ENCODE measurements around the gene LTBP1. TPM values are rescaled to one million over a fixed set of nuclear protein-coding genes. Genes with fewer than 3 reads are reported as not detected.
A peak's percentile ranks its signal among the peaks of the same experiment; 100 is the strongest.

Gene LTBP1
- total RNA-seq, 2 experiments from 2014 or later, result 0.19 to 0.23 TPM

DNA sequence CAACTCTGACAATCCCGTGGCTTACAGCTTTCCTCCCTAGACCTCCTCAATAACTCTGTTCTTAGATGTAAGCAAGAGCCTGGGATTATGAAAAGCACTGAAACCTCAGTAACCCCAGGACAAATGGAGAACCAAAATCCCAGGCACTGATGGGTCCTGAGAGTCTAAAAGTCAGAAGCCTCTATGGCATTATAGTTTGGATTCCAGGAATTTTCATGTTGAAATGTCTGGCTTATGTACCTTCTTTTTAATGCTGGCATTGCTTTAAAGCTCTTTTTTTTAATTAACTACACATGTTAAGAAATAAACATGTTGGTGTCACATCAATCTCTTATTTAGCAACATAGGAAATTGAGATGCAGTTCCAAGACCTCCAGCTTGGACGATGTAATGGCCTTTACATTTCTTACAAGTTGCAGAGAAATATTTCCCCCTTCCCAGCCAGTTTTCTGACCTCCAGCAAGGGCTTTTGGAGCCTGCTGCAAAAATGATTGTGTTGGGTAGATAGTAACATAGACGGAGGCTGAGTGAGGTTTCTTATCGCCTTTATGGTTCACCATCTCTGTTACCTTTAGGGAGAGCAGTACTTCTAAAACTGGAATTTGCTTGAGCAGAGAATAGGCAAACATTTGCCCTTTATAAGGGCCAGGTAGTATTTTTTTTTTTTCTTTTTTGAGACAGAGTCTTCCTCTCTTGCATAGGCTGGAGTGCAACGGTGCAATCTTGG is 444.9 kb downstream of the LTBP1 start:
- no peaks in the 10 kb centered on the region for H3K4me1 Mint-ChIP-seq
- no peak overlapping the region for H3K27ac Mint-ChIP-seq
- POLR2A ChIA-PET, result no interaction called here
- H3K9me3 Mint-ChIP-seq, result no peaks in the 10 kb centered on the region
- peaks cover 7% of the 10 kb centered on the region for H3K27me3 Mint-ChIP-seq
- no peak overlapping the region for H3K4me3 Mint-ChIP-seq
- ATAC-seq (ENCODE audit: low read depth) (no peak), DNase-seq (no peak)
- H3K36me3 Mint-ChIP-seq, result no peaks in the 10 kb centered on the region

GRCh38 chr2:33392366-33392765 is 445.6 kb downstream of the LTBP1 start:
- POLR2A ChIA-PET, result no interaction called here
- no peak for ATAC-seq (ENCODE audit: low read depth)
- H3K27ac Mint-ChIP-seq, result no peak overlapping the region

DNA sequence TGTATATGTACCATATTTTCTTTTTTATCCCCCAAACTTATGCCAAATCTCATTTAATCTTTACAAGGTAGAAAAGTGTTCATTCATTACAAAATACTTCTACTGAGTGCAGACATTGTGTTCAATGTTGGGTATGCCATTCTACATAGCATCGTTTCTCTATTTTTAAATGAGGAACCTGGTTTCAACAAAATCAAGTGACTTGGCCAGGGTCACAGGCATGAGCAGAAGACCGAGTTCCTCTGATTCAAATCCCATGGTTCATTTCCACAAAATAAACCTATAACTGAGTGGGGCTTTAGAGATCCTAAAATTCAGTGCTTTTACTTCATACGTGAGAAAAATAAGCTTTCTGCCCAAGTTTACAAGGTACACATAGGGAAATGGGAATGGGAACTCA is 448.3 kb downstream of the LTBP1 start:
- no peak for ATAC-seq (ENCODE audit: low read depth)
- Mint-ChIP-seq H3K9me3 (no peaks in the 10 kb centered on the region), H3K4me1 (no peaks in the 10 kb centered on the region), H3K36me3 (no peaks in the 10 kb centered on the region), H3K27ac (no peak overlapping the region), H3K4me3 (no peak overlapping the region), H3K27me3 (peaks cover 2% of the 10 kb centered on the region)
- POLR2A ChIA-PET, result no interaction called here
- no peak for DNase-seq

More at GRCh38 chr2:33392366-33392765, 445.6 kb downstream of the LTBP1 start:
- Mint-ChIP-seq H3K4me3 (no peak overlapping the region), H3K9me3 (no peaks in the 10 kb centered on the region), H3K27me3 (peaks cover 7% of the 10 kb centered on the region), H3K4me1 (no peaks in the 10 kb centered on the region), H3K36me3 (no peaks in the 10 kb centered on the region)
- no peak for DNase-seq

DNA sequence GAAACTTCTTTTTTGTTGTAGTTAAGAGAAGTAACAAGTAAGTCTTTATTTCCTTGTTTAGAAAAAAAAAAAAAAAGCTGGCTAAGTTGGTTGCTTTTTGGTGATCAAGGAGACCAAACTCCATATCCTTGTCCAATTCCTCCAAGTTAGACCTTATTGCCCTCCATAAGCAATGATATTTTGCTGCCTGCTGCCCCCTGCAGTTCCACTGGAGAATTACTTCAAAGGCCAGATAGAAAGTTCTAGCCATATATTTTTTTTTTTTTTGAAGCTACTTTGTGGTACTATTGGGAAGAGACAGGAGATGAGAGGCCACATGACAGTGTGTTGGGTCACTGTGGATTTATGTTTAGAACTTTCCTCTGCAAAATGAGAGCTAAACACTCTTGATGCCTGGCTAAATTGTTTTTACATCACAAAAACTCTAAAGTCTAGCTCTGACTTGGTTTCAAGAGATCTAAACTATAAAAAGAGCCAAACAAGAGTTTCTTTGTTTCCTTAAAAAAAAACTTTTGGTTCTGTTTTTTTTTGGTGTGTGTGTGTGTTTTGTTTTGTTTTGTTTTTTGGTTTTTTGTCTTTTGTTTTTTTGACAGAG is 449.0 kb downstream of the LTBP1 start:
- Mint-ChIP-seq H3K9me3 (no peaks in the 10 kb centered on the region), H3K27ac (no peak overlapping the region), H3K36me3 (no peaks in the 10 kb centered on the region), H3K4me1 (no peaks in the 10 kb centered on the region), H3K4me3 (no peak overlapping the region), H3K27me3 (peaks cover 2% of the 10 kb centered on the region)
- peak; percentile 43 for DNase-seq
- ATAC-seq (ENCODE audit: low read depth), result no peak
- POLR2A ChIA-PET, result no interaction called here

- H3K9me3 Mint-ChIP-seq, result no peaks in the 10 kb centered on the region
- H3K4me3 Mint-ChIP-seq, result no peak overlapping the region
- H3K36me3 Mint-ChIP-seq, result no peaks in the 10 kb centered on the region
- no peak for ATAC-seq (ENCODE audit: low read depth)
- no peaks in the 10 kb centered on the region for H3K4me1 Mint-ChIP-seq
- no peak overlapping the region for H3K27ac Mint-ChIP-seq
- POLR2A ChIA-PET, result no interaction called here
- no peaks in the 10 kb centered on the region for H3K27me3 Mint-ChIP-seq
- DNase-seq, result no peak
Measured at GRCh38 chr2:33404321-33404720, 457.6 kb downstream of the LTBP1 start.

GRCh38 chr2:33406622-33407021 is 459.9 kb downstream of the LTBP1 start:
- POLR2A ChIA-PET, result no interaction called here
- Mint-ChIP-seq H3K4me1 (no peaks in the 10 kb centered on the region), H3K27me3 (no peaks in the 10 kb centered on the region), H3K4me3 (no peak overlapping the region), H3K36me3 (no peaks in the 10 kb centered on the region), H3K27ac (no peak overlapping the region), H3K9me3 (no peaks in the 10 kb centered on the region)
- DNase-seq, result no peak
- ATAC-seq (ENCODE audit: low read depth), result no peak

GRCh38 chr2:33408109-33408508 is 461.4 kb downstream of the LTBP1 start:
- Mint-ChIP-seq H3K4me3 (no peak overlapping the region), H3K27me3 (peaks cover 2% of the 10 kb centered on the region), H3K27ac (no peak overlapping the region), H3K9me3 (no peaks in the 10 kb centered on the region), H3K36me3 (no peaks in the 10 kb centered on the region), H3K4me1 (no peaks in the 10 kb centered on the region)
- POLR2A ChIA-PET, result no interaction called here
- ATAC-seq (ENCODE audit: low read depth) (no peak), DNase-seq (no peak)

- no peak for ATAC-seq (ENCODE audit: low read depth)
- POLR2A ChIA-PET, result no interaction called here
- no peak overlapping the region for H3K27ac Mint-ChIP-seq
Measured at GRCh38 chr2:33409417-33409955, 462.7 kb downstream of the LTBP1 start.

DNA sequence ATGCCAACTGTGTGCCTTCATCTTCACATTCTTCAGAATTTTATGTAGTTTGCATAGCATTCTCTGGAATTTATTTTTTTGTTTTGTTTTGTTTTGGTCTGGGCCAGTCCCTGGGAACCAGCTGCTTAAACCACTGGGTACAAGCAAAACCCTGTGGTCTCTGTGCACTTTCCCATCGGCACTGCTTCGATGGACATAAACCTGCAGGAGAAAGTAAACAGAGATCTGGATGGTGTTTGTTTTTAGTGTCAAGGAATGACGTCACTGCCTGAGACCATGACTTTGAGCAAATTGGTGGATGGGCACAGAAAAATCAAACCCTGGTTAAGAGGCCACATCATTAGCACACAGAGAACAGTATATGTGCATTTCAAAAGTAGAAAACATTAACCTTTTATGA is 465.0 kb downstream of the LTBP1 start:
- POLR2A ChIA-PET, result no interaction called here
- Mint-ChIP-seq H3K9me3 (no peaks in the 10 kb centered on the region), H3K4me1 (no peaks in the 10 kb centered on the region), H3K36me3 (no peaks in the 10 kb centered on the region), H3K4me3 (no peak overlapping the region), H3K27ac (no peak overlapping the region), H3K27me3 (peaks cover 2% of the 10 kb centered on the region)
- ATAC-seq (ENCODE audit: low read depth) (no peak), DNase-seq (no peak)

More at GRCh38 chr2:33409417-33409955, 462.7 kb downstream of the LTBP1 start:
- no peaks in the 10 kb centered on the region for H3K9me3 Mint-ChIP-seq
- H3K36me3 Mint-ChIP-seq, result no peaks in the 10 kb centered on the region
- H3K4me1 Mint-ChIP-seq, result no peaks in the 10 kb centered on the region
- no peak for DNase-seq
- H3K4me3 Mint-ChIP-seq, result no peak overlapping the region
- H3K27me3 Mint-ChIP-seq, result peaks cover 2% of the 10 kb centered on the region

GRCh38 chr2:33412920-33413319 is 466.2 kb downstream of the LTBP1 start:
- H3K4me1 Mint-ChIP-seq, result no peaks in the 10 kb centered on the region
- H3K9me3 Mint-ChIP-seq, result no peaks in the 10 kb centered on the region
- no peak overlapping the region for H3K27ac Mint-ChIP-seq
- DNase-seq, result no peak
- POLR2A ChIA-PET, result no interaction called here
- no peak overlapping the region for H3K4me3 Mint-ChIP-seq
- H3K36me3 Mint-ChIP-seq, result no peaks in the 10 kb centered on the region
- ATAC-seq (ENCODE audit: low read depth), result no peak
- peaks cover 2% of the 10 kb centered on the region for H3K27me3 Mint-ChIP-seq

DNA sequence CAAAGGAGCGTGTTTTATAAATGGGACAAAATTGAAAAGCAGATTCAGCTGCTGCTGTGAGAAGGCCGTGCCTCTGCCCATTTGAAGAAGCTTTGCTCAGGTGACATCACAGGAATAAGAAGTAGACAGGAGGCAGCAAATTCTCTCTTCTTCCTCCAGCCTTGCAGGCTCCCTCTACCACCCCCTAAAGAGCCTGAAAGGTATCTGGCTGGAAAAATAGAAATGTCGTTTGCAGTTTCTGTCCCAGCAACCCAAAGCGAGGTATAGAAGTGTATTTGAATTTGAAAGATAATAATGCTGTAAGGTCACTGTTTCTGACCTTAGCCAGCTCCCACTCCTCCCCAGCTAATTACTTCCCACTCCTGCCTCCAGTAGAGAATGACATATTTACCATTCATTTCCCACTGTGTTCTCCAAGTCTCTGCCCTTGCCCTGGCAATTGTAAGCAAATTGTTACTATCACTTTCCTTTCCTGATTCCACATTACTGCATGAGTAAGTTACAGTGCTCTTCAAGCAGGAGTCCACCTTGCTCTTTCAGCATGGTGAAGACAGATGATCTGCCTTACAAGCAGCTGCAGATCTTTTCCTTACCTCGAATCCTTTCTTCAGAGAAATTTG is 472.9 kb downstream of the LTBP1 start:
- Mint-ChIP-seq H3K9me3 (no peaks in the 10 kb centered on the region), H3K27ac (no peak overlapping the region), H3K27me3 (no peaks in the 10 kb centered on the region), H3K4me1 (peaks cover 1% of the 10 kb centered on the region), H3K4me3 (no peak overlapping the region), H3K36me3 (no peaks in the 10 kb centered on the region)
- no peak for DNase-seq
- ATAC-seq (ENCODE audit: low read depth), result no peak
- POLR2A ChIA-PET, result interaction anchor here (0.6 kb wide), 1 partner anchor 1252 kb away, joined by 4 read pairs; no protein-coding TSS in a partner anchor

- Mint-ChIP-seq H3K27ac (no peak overlapping the region), H3K4me3 (no peak overlapping the region), H3K4me1 (peaks cover 4% of the 10 kb centered on the region), H3K9me3 (no peaks in the 10 kb centered on the region), H3K36me3 (no peaks in the 10 kb centered on the region), H3K27me3 (no peaks in the 10 kb centered on the region)
- DNase-seq, result no peak
- ATAC-seq (ENCODE audit: low read depth), result no peak
- POLR2A ChIA-PET, result no interaction called here
Measured at GRCh38 chr2:33420726-33421125, 474.0 kb downstream of the LTBP1 start.

- Mint-ChIP-seq H3K4me1 (peaks cover 6% of the 10 kb centered on the region), H3K27ac (no peak overlapping the region), H3K36me3 (no peaks in the 10 kb centered on the region), H3K27me3 (no peaks in the 10 kb centered on the region), H3K9me3 (no peaks in the 10 kb centered on the region), H3K4me3 (no peak overlapping the region)
- no peak for DNase-seq
- POLR2A ChIA-PET, result no interaction called here
- no peak for ATAC-seq (ENCODE audit: low read depth)
Measured at GRCh38 chr2:33421820-33422219, 475.1 kb downstream of the LTBP1 start.

- POLR2A ChIA-PET, result no interaction called here
- H3K36me3 Mint-ChIP-seq, result no peaks in the 10 kb centered on the region
- ATAC-seq (ENCODE audit: low read depth) (no peak), DNase-seq (no peak)
- peaks cover 6% of the 10 kb centered on the region for H3K4me1 Mint-ChIP-seq
- no peak overlapping the region for H3K27ac Mint-ChIP-seq
- no peaks in the 10 kb centered on the region for H3K27me3 Mint-ChIP-seq
- H3K4me3 Mint-ChIP-seq, result no peak overlapping the region
- peaks cover 2% of the 10 kb centered on the region for H3K9me3 Mint-ChIP-seq
Measured at GRCh38 chr2:33425161-33425560, 478.4 kb downstream of the LTBP1 start.
